GM12801 (cell line): ENCODE measurements around the gene OSBPL10.

Experiments
- CTCF ChIP-seq: IDR thresholded peaks from one replicate; pipeline ENCODE4 v1.5.1; 2011; ENCODE audit warnings: control low read depth; ENCODE audit not compliant: insufficient read length; ENCODE audit errors: extremely low read depth

Gene OSBPL10

DNA sequence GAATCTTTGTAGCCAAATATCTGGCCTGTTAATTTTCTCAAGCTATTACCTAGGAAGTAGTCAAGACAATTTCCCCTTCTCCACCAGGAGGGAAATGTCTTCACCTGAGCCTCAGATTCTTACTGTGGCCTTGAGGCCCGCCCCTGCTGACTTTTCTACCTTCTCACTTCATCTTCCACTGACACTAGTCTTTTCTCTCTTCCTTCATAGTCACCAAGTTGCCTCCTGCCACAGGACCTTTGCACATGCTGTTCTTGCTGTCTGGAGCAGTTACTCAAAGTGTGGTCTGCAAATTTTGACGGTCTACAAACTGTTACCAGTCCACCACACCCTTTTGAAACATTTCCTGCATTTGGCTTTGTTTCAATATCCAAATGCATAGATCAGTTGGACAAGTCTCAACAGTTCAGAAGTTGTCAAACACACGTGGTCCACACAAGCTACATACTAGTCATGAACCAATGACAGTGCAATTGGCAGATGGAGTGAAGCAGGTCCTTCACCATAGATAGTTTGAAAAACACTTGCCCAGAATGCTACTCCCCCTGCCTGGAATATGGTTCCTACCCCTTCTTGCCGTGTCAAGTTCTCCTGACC, 100.5 kb downstream of the OSBPL10 start:
- no peak for TF ChIP-seq CTCF

GRCh38 chr3:31880020-31880419, 101.0 kb downstream of the OSBPL10 start:
- TF ChIP-seq CTCF, result no peak

- TF ChIP-seq CTCF, result no peak
Observed at GRCh38 chr3:31879365-31879764, 101.7 kb downstream of the OSBPL10 start.

GRCh38 chr3:31878231-31878838, 102.7 kb downstream of the OSBPL10 start:
- TF ChIP-seq CTCF, result no peak

- TF ChIP-seq CTCF, result no peak
Observed at GRCh38 chr3:31876331-31876730, 104.7 kb downstream of the OSBPL10 start.

DNA sequence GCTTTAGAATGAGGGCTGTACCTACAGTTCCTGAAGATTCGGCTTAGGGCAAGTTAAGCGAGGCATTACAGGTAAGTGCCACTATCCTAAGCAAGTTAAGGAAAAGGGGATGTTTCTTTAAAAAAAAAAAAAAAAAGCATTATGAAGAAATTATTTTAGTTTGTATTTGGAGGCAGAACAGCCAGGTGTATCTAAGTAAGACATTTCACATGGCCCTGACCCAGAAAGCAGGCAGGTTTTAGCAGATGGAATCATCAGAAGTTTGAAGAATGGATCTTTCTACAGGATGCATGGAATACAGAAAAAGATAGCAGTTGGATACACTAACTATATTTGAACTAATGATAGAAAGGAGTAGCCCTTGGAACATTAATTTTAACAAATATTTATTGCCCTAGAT, 105.6 kb downstream of the OSBPL10 start:
- TF ChIP-seq CTCF, result no peak

- TF ChIP-seq CTCF, result no peak
Observed at GRCh38 chr3:31873254-31873820, 107.7 kb downstream of the OSBPL10 start.
